NCI-H460 (cell line): ENCODE data around the gene ZDHHC14. TPM values are rescaled to one million over a fixed set of nuclear protein-coding genes. Genes with fewer than 3 reads are reported as not detected.

Experiments used
- DNase-seq: peaks from one replicate; pipeline ENCODE4 v3.0.0-alpha.2; 2016; ENCODE audit warnings: low read depth; ENCODE audit errors: extremely low read depth
- total RNA-seq: library from RNA; depleted of rRNA; stranded (reverse); fragments of >200 nt; shearing (Covaris generic); gene quantifications from 2 replicates; pipeline ENCODE4 v1.2.3, GENCODE V29; 2014

The ZDHHC14 gene
- total RNA-seq, 1 experiment from 2014 or later = 2.4 TPM

GRCh38 chr6:157651731-157652490 lies 270.9 kb downstream of the ZDHHC14 start:
- DNase-seq = no peak

GRCh38 chr6:157652601-157653363 lies 271.8 kb downstream of the ZDHHC14 start:
- no peak for DNase-seq

- no peak for DNase-seq
These were observed 272.5 kb downstream of the ZDHHC14 start for GRCh38 chr6:157653521-157653920.

GRCh38 chr6:157655139-157655538 lies 274.1 kb downstream of the ZDHHC14 start:
- DNase-seq = no peak

GRCh38 chr6:157656437-157656997 lies 275.5 kb downstream of the ZDHHC14 start:
- no peak for DNase-seq

GRCh38 chr6:157657754-157658153 lies 276.8 kb downstream of the ZDHHC14 start:
- DNase-seq = no peak

- no peak for DNase-seq
These were observed 277.3 kb downstream of the ZDHHC14 start for GRCh38 chr6:157658301-157658700.

- no peak for DNase-seq
These were observed 278.7 kb downstream of the ZDHHC14 start for GRCh38 chr6:157659536-157660271.

- DNase-seq = no peak
These were observed 279.4 kb downstream of the ZDHHC14 start for GRCh38 chr6:157660414-157660813.

GRCh38 chr6:157661652-157662051 lies 280.7 kb downstream of the ZDHHC14 start:
- DNase-seq = no peak

- no peak for DNase-seq
These were observed 282.3 kb downstream of the ZDHHC14 start for GRCh38 chr6:157663261-157663660.

GRCh38 chr6:157665180-157665579 lies 284.2 kb downstream of the ZDHHC14 start:
- no peak for DNase-seq

GRCh38 chr6:157666729-157667128 lies 285.7 kb downstream of the ZDHHC14 start:
- DNase-seq = no peak

- DNase-seq = peak; percentile 38
These were observed 286.4 kb downstream of the ZDHHC14 start for GRCh38 chr6:157667211-157668008.

- no peak for DNase-seq
These were observed 287.0 kb downstream of the ZDHHC14 start for GRCh38 chr6:157668009-157668401.

GRCh38 chr6:157668713-157669112 lies 287.7 kb downstream of the ZDHHC14 start:
- DNase-seq = no peak

GRCh38 chr6:157669323-157669722 lies 288.3 kb downstream of the ZDHHC14 start:
- DNase-seq = no peak

- DNase-seq = peak; percentile 11
These were observed 288.8 kb downstream of the ZDHHC14 start for GRCh38 chr6:157669747-157670216.

- no peak for DNase-seq
These were observed 289.6 kb downstream of the ZDHHC14 start for GRCh38 chr6:157670466-157671186.
